ENCODE results near the gene TNS4.

- TF ChIP-seq FOXM1 (IDR thresholded peaks at IDR 0.05; ENCODE audit: borderline replicate concordance) (no peak), SP1 (IDR thresholded peaks at IDR 0.05) (no peak), ELF4 (IDR thresholded peaks at IDR 0.05) (no peak), SUZ12 (IDR thresholded peaks at IDR 0.05) (no peak)
These were observed 39.0 kb upstream of the TNS4 start for GRCh38 chr17:40540448-40540847.
